Activated naive CD4-positive, alpha-beta T cell treated with anti-CD3 and anti-CD28 coated beads, Interleukin-2, amount 10 ng/mL, durations not matched to agents 7 days and 5 days (primary cell): ENCODE results near the gene OR13J1.
A peak's percentile ranks its signal among the peaks of the same experiment; 100 is the strongest.

Source experiments
- CTCF ChIA-PET: fragments of 350-600 bp; sonication (Branson Sonifier 250); formaldehyde crosslinking; loops from one replicate; lab custom pipeline; 2021; ENCODE audit warnings: antibody characterized with exemption; lab: Charles Lee
- DNase-seq: peaks from one replicate; pipeline ENCODE4 v3.0.0-alpha.2; 2020
- H3K27ac Mint-ChIP-seq: one replicate; pipeline ENCODE4 v1.8.0; 2021; ENCODE audit warnings: mild to moderate bottlenecking, moderate library complexity, mixed read lengths
- H3K27me3 Mint-ChIP-seq: one replicate; pipeline ENCODE4 v1.8.0; 2021; ENCODE audit warnings: mild to moderate bottlenecking, mixed read lengths
- H3K36me3 Mint-ChIP-seq: one replicate; pipeline ENCODE4 v1.8.0; 2021; ENCODE audit warnings: mixed read lengths
- H3K4me1 Mint-ChIP-seq: one replicate; pipeline ENCODE4 v1.8.0; 2021; ENCODE audit warnings: mixed read lengths
- H3K4me3 Mint-ChIP-seq: one replicate; pipeline ENCODE4 v1.8.0; 2021; ENCODE audit warnings: mild to moderate bottlenecking, moderate library complexity, mixed read lengths
- H3K9me3 Mint-ChIP-seq: one replicate; pipeline ENCODE4 v1.8.0; 2021; ENCODE audit warnings: mixed read lengths

Gene OR13J1

GRCh38 chr9:35861161-35861897, 8.9 kb downstream of the OR13J1 start:
- H3K4me1 Mint-ChIP-seq, result peaks cover 7% of the 10 kb centered on the region
- H3K36me3 Mint-ChIP-seq, result no peaks in the 10 kb centered on the region
- H3K27me3 Mint-ChIP-seq, result peaks cover 62% of the 10 kb centered on the region
- CTCF ChIA-PET, result interaction anchor here (1.3 kb wide), 1 partner anchor 162 kb away, joined by 4 read pairs; no protein-coding TSS in a partner anchor
- no peak overlapping the region for H3K4me3 Mint-ChIP-seq
- H3K9me3 Mint-ChIP-seq, result no peaks in the 10 kb centered on the region
- DNase-seq, result no peak
- no peak overlapping the region for H3K27ac Mint-ChIP-seq

DNA sequence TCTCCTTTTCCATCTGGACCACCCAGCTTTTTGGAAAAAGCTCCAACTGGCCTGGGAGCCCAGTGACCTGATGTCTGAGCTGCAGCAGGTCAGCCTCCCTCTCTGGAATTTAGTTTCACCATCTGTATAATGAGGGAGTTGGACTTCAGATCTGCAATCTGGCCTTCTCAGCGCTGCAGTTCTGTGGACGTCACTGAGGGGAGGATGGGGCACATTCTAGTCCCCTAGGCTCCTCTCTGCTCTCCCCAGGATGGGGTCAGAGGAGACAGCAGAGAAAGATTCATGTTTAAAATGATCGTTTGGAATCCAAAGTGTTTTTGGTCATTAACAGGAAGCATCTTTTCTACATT, 10.2 kb downstream of the OR13J1 start:
- peaks cover 60% of the 10 kb centered on the region for H3K27me3 Mint-ChIP-seq
- H3K4me3 Mint-ChIP-seq, result no peak overlapping the region
- CTCF ChIA-PET, result interaction anchor here (1.3 kb wide), 1 partner anchor 163 kb away, joined by 4 read pairs; no protein-coding TSS in a partner anchor

DNA sequence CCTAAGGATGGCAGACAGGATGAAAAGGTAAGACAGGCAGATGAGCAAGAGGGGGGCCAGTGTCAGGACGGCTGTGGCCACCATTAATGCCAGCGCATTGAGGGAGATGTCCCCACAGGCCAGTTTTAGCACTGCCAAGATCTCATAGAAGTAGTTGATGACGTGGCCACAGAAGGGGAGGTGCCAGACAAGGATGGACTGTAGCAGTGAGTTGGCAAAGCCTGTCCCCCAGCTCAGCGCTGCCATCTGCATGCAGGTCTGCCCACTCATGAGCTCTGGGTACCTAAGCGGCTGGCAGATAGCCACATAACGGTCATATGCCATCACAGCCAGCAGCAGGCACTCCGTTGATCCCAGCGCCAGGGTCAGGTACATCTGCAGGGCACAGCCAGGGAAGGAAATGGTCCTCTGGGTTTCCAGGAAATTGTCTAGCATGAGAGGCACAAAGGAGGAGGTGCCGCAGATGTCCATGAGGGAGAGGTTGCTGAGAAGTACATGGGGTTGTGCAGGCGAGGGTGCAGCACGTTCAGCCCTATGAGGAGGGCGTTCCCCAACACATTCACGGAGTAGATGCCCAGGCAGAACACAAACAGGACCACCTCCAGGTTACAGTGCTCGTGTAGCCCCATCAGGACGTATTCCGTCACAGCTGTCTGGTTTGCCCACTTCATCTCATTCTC, 10.8 kb downstream of the OR13J1 start:
- DNase-seq, result no peak
- Mint-ChIP-seq H3K36me3 (no peaks in the 10 kb centered on the region), H3K4me3 (no peak overlapping the region), H3K9me3 (no peaks in the 10 kb centered on the region), H3K27ac (no peak overlapping the region), H3K27me3 (peaks cover 56% of the 10 kb centered on the region), H3K4me1 (peaks cover 7% of the 10 kb centered on the region)
- CTCF ChIA-PET, result no interaction called here

More for the DNA sequence above, 10.2 kb downstream of the OR13J1 start:
- Mint-ChIP-seq H3K4me1 (peaks cover 7% of the 10 kb centered on the region), H3K9me3 (no peaks in the 10 kb centered on the region), H3K27ac (no peak overlapping the region), H3K36me3 (no peaks in the 10 kb centered on the region)
- no peak for DNase-seq

- H3K4me1 Mint-ChIP-seq, result peaks cover 7% of the 10 kb centered on the region
- DNase-seq, result no peak
- H3K27me3 Mint-ChIP-seq, result peaks cover 61% of the 10 kb centered on the region
- CTCF ChIA-PET, result interaction anchor here (1.6 to 1.9 kb wide), 3 partner anchors 10 to 32 kb away, joined by 4 to 7 read pairs (median 4); no protein-coding TSS in a partner anchor
- no peaks in the 10 kb centered on the region for H3K9me3 Mint-ChIP-seq
- no peak overlapping the region for H3K4me3 Mint-ChIP-seq
- H3K36me3 Mint-ChIP-seq, result no peaks in the 10 kb centered on the region
- no peak overlapping the region for H3K27ac Mint-ChIP-seq
These were observed 11.7 kb downstream of the OR13J1 start for GRCh38 chr9:35858458-35858857.

DNA sequence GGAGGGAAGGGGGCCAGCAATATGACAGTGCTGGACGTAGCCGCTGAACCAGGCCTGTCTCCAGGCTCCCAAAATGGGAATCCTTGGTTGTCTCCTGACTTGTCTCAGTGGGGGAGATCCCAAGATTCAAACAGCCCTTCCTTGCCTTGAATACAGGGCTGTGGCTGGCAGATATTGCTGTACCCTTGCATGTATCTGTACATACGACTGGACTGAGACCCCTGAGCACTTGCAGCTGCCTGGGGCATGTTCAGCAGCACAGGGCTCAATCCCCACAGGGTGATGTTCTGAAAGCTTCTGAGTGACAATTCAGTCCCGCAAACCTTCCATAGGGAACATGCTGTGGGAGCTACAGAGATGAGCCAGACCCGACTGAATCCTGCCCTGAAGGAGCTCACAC, 13.3 kb downstream of the OR13J1 start:
- no peaks in the 10 kb centered on the region for H3K9me3 Mint-ChIP-seq
- H3K4me1 Mint-ChIP-seq, result peaks cover 7% of the 10 kb centered on the region
- peaks cover 54% of the 10 kb centered on the region for H3K27me3 Mint-ChIP-seq
- no peaks in the 10 kb centered on the region for H3K36me3 Mint-ChIP-seq
- no peak overlapping the region for H3K27ac Mint-ChIP-seq
- CTCF ChIA-PET, result interaction anchor here (1.1 to 1.9 kb wide), 6 partner anchors 9 to 1558 kb away, joined by 3 to 7 read pairs (median 4); no protein-coding TSS in a partner anchor
- H3K4me3 Mint-ChIP-seq, result no peak overlapping the region
- no peak for DNase-seq

GRCh38 chr9:35856206-35856605, 14.0 kb downstream of the OR13J1 start:
- H3K27ac Mint-ChIP-seq, result no peak overlapping the region
- CTCF ChIA-PET, result interaction anchor here (1.2 kb wide), 1 partner anchor 1559 kb away, joined by 3 read pairs; no protein-coding TSS in a partner anchor
- H3K36me3 Mint-ChIP-seq, result no peaks in the 10 kb centered on the region
- peaks cover 48% of the 10 kb centered on the region for H3K27me3 Mint-ChIP-seq
- H3K9me3 Mint-ChIP-seq, result no peaks in the 10 kb centered on the region
- no peak for DNase-seq
- no peak overlapping the region for H3K4me3 Mint-ChIP-seq
- peaks cover 7% of the 10 kb centered on the region for H3K4me1 Mint-ChIP-seq

- Mint-ChIP-seq H3K27me3 (peaks cover 29% of the 10 kb centered on the region), H3K27ac (no peak overlapping the region), H3K36me3 (no peaks in the 10 kb centered on the region), H3K4me1 (peaks cover 7% of the 10 kb centered on the region), H3K9me3 (no peaks in the 10 kb centered on the region), H3K4me3 (no peak overlapping the region)
- CTCF ChIA-PET, result interaction anchor here (1.6 kb wide), 1 partner anchor 28 kb away, joined by 3 read pairs; no protein-coding TSS in a partner anchor
- DNase-seq, result no peak
These were observed 16.0 kb downstream of the OR13J1 start for GRCh38 chr9:35854091-35854762.

- no peaks in the 10 kb centered on the region for H3K4me1 Mint-ChIP-seq
- H3K9me3 Mint-ChIP-seq, result no peaks in the 10 kb centered on the region
- H3K27ac Mint-ChIP-seq, result no peak overlapping the region
- H3K4me3 Mint-ChIP-seq, result no peak overlapping the region
- H3K27me3 Mint-ChIP-seq, result peaks cover 20% of the 10 kb centered on the region
- DNase-seq, result no peak
- CTCF ChIA-PET, result interaction anchor here (1.1 kb wide), 1 partner anchor 63 kb away, joined by 3 read pairs; no protein-coding TSS in a partner anchor
- H3K36me3 Mint-ChIP-seq, result no peaks in the 10 kb centered on the region
These were observed 17.0 kb downstream of the OR13J1 start for GRCh38 chr9:35852876-35853865.

DNA sequence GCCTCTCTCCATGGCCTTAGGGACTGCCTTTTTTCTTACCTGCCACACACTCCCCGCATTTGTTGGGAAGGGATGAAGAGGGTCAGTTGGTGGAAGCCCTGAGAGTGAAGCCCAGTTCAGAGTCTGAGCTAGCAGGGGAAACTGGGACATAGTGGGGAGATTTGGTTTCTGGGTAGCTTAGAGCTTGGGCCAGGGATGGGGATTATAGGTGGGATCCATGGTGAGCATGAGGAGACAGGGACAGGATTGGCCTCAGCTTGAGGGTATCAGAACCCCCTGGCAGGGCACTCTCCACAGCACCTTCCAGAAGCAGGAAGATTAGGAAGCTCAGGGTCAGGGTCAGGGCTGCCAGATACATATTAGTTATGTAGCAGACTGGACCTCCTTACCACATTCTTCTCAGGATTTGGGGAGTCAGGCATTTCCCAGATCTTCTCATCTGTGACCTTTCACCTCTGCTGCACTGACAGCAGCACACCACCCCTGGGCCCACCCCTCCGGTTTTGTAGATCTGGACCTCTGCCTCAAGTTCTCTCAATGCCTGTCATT, 17.9 kb downstream of the OR13J1 start:
- Mint-ChIP-seq H3K4me3 (no peak overlapping the region), H3K27ac (no peak overlapping the region), H3K27me3 (peaks cover 15% of the 10 kb centered on the region), H3K36me3 (no peaks in the 10 kb centered on the region), H3K4me1 (no peaks in the 10 kb centered on the region), H3K9me3 (no peaks in the 10 kb centered on the region)
- CTCF ChIA-PET, result interaction anchor here (1.1 kb wide), 1 partner anchor 62 kb away, joined by 3 read pairs; no protein-coding TSS in a partner anchor
- no peak for DNase-seq

- CTCF ChIA-PET, result interaction anchor here (1.4 kb wide), 2 partner anchors 10 to 22 kb away, joined by 4 read pairs; no protein-coding TSS in a partner anchor
- H3K27me3 Mint-ChIP-seq, result peaks cover 11% of the 10 kb centered on the region
- H3K9me3 Mint-ChIP-seq, result no peaks in the 10 kb centered on the region
- no peak for DNase-seq
- peaks cover 25% of the 10 kb centered on the region for H3K4me1 Mint-ChIP-seq
- no peaks in the 10 kb centered on the region for H3K36me3 Mint-ChIP-seq
- H3K27ac Mint-ChIP-seq, result no peak overlapping the region
- no peak overlapping the region for H3K4me3 Mint-ChIP-seq
These were observed 22.2 kb downstream of the OR13J1 start for GRCh38 chr9:35847792-35848572.

DNA sequence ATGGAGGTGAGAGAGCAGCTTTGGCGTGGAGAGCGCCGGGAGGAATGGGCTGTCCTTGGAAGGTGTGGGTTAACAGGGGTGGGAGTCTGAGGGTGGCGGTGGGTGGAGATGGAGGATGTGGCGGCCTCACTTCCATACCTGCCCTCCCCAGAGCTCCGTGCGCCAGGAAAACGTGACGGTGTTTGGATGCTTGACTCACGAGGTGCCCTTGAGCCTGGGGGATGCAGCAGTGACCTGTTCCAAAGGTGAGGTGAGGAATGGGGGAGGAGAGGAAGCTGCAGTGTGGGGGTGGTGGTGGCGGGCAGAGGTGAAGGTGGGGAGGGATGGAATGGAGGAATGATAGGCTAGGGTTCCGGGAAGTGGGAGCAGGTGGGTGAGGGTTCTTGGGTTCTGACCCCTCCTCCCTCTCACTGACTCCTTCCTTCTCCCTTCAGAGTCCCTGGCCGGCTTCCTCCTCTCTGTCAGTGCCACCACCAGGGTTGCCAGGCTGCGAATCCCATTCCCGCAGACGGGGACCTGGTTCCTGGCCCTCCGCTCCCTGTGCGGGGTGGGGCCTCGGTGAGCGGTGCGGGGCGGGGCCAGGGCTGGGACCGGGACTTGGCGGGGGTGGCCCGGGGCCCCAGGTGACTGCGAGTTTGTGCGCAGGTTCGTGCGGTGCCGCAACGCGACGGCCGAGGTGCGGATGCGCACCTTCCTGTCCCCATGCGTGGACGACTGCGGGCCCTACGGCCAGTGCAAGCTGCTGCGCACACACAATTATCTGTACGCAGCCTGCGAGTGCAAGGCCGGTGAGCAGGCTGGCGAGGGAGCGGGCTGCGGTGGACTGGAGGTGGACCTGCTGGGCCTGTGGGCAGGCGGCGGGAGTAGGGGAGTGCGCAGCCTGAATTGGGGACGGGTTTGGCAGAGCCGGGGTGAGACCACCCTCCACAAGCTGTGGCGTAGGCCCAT, 24.1 kb downstream of the OR13J1 start:
- Mint-ChIP-seq H3K4me1 (peaks cover 25% of the 10 kb centered on the region), H3K4me3 (no peak overlapping the region), H3K9me3 (no peaks in the 10 kb centered on the region), H3K27ac (peak overlapping the region; percentile 26), H3K36me3 (no peaks in the 10 kb centered on the region), H3K27me3 (peaks cover 6% of the 10 kb centered on the region)
- CTCF ChIA-PET, result interaction anchor here (0.6 to 4.7 kb wide), 6 partner anchors 11 to 390 kb away, joined by 3 to 16 read pairs (median 4); partner anchors contain the start of gene HINT2
- DNase-seq, result no peak
